ENCODE results near the gene NR1D2. TPM values are rescaled to one million over a fixed set of nuclear protein-coding genes. Genes with fewer than 3 reads are reported as not detected.

The NR1D2 gene
- total and polyA plus RNA-seq, 2 of the 13 experiments (the other 11 are each of a cell fraction or from before 2014, with no cell fraction given): 5.3 to 8.1 TPM

DNA sequence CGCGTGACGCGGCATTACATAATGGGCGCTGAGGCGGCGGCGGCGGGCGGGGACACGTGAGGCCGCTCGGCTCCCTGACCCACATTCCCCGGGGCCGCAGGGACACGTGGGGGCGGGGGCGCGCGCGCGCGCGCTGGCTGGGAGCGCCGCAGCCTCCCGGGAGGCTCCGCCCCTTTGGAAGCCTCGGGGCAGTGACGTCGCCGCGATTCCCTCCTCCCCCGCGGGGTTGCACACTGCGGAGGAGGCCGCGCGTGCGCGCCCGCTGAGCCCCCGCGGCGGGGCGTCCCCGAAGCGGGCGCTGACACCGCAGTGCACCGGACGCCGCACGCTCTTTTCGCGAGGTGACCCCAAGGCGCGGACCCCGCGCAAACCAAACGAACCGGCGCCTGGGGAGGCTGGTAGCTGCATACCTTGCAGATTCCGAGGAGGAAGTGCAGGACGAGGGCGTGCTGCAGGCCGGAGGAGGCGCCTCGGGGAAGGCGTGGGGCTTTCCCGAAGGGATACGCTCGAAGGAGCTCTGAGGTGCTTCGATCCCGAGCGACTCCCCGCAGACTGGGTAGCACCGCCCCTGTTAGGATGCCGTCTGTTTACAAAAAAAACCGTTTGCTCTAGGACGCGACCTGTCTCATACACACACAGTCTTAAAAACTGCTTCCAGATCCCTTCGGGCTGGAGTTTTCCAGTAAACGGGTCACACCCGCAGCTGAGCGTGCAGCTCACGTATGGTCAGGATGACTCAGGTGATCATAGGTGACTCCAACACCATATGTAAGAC lies 1.0 kb downstream of the NR1D2 start (continued):
- no peak for TF ChIP-seq ZNF75D (CRISPR knock-in tag; IDR thresholded peaks at IDR 0.05; ENCODE audit: borderline replicate concordance)
- TF ChIP-seq SOX5 (CRISPR knock-in tag; IDR thresholded peaks at IDR 0.05; ENCODE audit: borderline replicate concordance): peak; percentile 49; the same call in 1 of the 2 replicates
- peak; percentile 44 for TF ChIP-seq ZNF143 (CRISPR knock-in tag; IDR thresholded peaks at IDR 0.05)
- no peak for TF ChIP-seq ZNF761 (CRISPR knock-in tag; conservative IDR thresholded peaks at IDR 0.05)
- TF ChIP-seq SMAD3 (CRISPR knock-in tag; IDR thresholded peaks at IDR 0.05): peak; percentile 68; the same call in 1 of the 2 replicates
- TF ChIP-seq HNF4G (IDR thresholded peaks at IDR 0.05; ENCODE audit: borderline replicate concordance, low read depth, low read length): no peak
- peak; percentile 16; the same call in 1 of the 2 replicates for TF ChIP-seq HNF4G (CRISPR knock-in tag; IDR thresholded peaks at IDR 0.05; ENCODE audit: borderline replicate concordance, low read depth)
- peak; percentile 92 for TF ChIP-seq ZNF883 (CRISPR knock-in tag; IDR thresholded peaks at IDR 0.05; ENCODE audit: not compliant biosample characterization)
- TF ChIP-seq, protein P1, sequence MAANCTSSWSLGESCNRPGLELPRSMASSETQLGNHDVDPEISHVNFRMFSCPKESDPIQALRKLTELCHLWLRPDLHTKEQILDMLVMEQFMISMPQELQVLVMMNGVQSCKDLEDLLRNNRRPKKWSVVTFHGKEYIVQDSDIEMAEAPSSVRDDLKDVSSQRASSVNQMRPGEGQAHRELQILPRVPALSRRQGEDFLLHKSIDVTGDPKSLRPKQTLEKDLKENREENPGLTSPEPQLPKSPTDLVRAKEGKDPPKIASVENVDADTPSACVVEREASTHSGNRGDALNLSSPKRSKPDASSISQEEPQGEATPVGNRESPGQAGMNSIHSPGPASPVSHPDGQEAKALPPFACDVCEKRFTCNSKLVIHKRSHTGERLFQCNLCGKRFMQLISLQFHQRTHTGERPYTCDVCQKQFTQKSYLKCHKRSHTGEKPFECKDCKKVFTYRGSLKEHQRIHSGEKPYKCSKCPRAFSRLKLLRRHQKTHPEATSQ (CRISPR knock-in tag; IDR thresholded peaks at IDR 0.05; ENCODE audit: borderline replicate concordance): no peak
- peak; percentile 88 for TF ChIP-seq KMT2B (CRISPR knock-in tag; IDR thresholded peaks at IDR 0.05)
- peak; percentile 71; the same call in 1 of the 2 replicates for TF ChIP-seq EEA1 (CRISPR knock-in tag; IDR thresholded peaks at IDR 0.05; ENCODE audit: borderline replicate concordance)
- TF ChIP-seq TEAD2 (CRISPR knock-in tag; IDR thresholded peaks at IDR 0.05): no peak
- TF ChIP-seq ZNF816 (CRISPR knock-in tag; IDR thresholded peaks at IDR 0.05; ENCODE audit: borderline replicate concordance): peak; percentile 62; the same call in 1 of the 2 replicates
- TF ChIP-seq KDM5B (CRISPR knock-in tag; IDR thresholded peaks at IDR 0.05; ENCODE audit: borderline replicate concordance): peak; percentile 92; the same call in 1 of the 2 replicates
- TF ChIP-seq, protein P2, sequence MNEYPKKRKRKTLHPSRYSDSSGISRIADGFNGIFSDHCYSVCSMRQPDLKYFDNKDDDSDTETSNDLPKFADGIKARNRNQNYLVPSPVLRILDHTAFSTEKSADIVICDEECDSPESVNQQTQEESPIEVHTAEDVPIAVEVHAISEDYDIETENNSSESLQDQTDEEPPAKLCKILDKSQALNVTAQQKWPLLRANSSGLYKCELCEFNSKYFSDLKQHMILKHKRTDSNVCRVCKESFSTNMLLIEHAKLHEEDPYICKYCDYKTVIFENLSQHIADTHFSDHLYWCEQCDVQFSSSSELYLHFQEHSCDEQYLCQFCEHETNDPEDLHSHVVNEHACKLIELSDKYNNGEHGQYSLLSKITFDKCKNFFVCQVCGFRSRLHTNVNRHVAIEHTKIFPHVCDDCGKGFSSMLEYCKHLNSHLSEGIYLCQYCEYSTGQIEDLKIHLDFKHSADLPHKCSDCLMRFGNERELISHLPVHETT (CRISPR knock-in tag; conservative IDR thresholded peaks at IDR 0.05): peak; percentile 70
- TF ChIP-seq, protein P3, sequence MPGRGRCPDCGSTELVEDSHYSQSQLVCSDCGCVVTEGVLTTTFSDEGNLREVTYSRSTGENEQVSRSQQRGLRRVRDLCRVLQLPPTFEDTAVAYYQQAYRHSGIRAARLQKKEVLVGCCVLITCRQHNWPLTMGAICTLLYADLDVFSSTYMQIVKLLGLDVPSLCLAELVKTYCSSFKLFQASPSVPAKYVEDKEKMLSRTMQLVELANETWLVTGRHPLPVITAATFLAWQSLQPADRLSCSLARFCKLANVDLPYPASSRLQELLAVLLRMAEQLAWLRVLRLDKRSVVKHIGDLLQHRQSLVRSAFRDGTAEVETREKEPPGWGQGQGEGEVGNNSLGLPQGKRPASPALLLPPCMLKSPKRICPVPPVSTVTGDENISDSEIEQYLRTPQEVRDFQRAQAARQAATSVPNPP (CRISPR knock-in tag; IDR thresholded peaks at IDR 0.05): peak; percentile 67; the same call in 1 of the 2 replicates
- 0 out of 2 replicates have a peak, but pooled peaks have one; percentile 32 for TF ChIP-seq ZNF317 (CRISPR knock-in tag; IDR thresholded peaks at IDR 0.05)
- peak; percentile 94 for TF ChIP-seq HIVEP1 (CRISPR knock-in tag; IDR thresholded peaks at IDR 0.05)
- peak; percentile 53; the same call in 1 of the 2 replicates for TF ChIP-seq ZNF337 (CRISPR knock-in tag; IDR thresholded peaks at IDR 0.05; ENCODE audit: borderline replicate concordance, low read depth)
- no peak for TF ChIP-seq ZIK1 (CRISPR knock-in tag; IDR thresholded peaks at IDR 0.05; ENCODE audit: borderline replicate concordance, low read depth)
- TF ChIP-seq ZNF891 (CRISPR knock-in tag; IDR thresholded peaks at IDR 0.05): peak; percentile 97
- peak; percentile 72; the same call in 1 of the 2 replicates for TF ChIP-seq ZFY (CRISPR knock-in tag; IDR thresholded peaks at IDR 0.05)
- peak; percentile 72 for TF ChIP-seq SPEN (CRISPR knock-in tag; IDR thresholded peaks at IDR 0.05; ENCODE audit: low read depth)
- no peak for TF ChIP-seq ZNF256 (CRISPR knock-in tag; conservative IDR thresholded peaks at IDR 0.05)
- TF ChIP-seq AKAP8 (CRISPR knock-in tag; IDR thresholded peaks at IDR 0.05): peak; percentile 90; the same call in 1 of the 2 replicates
- peak; percentile 72; the same call in 1 of the 2 replicates for TF ChIP-seq MTF2 (CRISPR knock-in tag; IDR thresholded peaks at IDR 0.05; ENCODE audit: borderline replicate concordance)
- TF ChIP-seq ZNF30 (CRISPR knock-in tag; IDR thresholded peaks at IDR 0.05): peak; percentile 59; the same call in 1 of the 2 replicates

Data from HepG2 (cell line).